Fibroblast of skin of right quadriceps (primary cell): ENCODE results near the gene ECEL1.

Experiments used
- DNase-seq: peaks from one replicate; pipeline ENCODE4 v3.0.0-alpha.2; 2013

ECEL1 gene

DNA sequence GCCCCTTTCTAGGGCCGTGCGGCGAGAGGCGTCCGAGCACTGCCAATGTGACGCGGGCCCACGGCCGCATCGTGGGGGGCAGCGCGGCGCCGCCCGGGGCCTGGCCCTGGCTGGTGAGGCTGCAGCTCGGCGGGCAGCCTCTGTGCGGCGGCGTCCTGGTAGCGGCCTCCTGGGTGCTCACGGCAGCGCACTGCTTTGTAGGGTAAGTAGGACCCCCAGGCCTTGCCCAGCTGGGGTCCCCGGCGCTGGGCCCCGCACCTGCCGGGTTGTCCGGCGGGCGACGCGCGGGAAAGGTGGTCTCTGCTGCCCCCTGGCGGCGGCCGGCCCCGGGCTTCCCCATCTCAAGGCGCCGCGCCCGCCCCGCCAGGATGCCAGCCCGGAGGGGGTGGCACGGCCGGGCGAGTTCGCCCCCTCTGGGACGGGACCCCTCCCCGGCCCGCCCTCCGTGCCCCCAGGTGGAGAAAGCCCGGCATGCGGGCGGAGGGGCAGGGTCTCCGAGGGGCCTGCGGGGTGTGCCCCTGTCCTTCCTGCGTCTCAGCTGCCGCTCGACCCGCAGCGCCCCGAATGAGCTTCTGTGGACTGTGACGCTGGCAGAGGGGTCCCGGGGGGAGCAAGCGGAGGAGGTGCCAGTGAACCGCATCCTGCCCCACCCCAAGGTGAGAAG lies 34.5 kb upstream of the ECEL1 start:
- DNase-seq = no peak

DNA sequence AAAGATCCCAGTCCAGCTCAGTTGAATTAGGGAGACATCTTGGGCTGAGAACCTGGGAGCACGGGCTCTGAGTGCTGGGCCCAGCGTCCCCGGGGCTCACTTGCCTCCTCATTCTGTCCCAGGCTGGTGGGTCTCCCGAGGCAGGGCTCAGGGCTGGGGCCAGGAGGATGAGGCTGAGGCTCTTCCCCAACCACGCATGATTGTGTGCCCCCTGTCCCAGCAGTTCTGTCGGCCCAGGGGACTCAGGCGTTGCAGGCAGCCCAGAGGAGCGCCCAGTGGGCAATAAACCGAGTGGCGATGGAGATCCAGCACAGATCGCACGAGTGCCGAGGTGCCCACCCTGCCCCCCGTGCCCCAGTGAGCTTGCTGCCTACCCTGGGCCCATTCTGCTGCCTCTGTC lies 33.5 kb upstream of the ECEL1 start:
- no peak for DNase-seq

GRCh38 chr2:232520489-232520888 lies 32.9 kb upstream of the ECEL1 start:
- no peak for DNase-seq

DNA sequence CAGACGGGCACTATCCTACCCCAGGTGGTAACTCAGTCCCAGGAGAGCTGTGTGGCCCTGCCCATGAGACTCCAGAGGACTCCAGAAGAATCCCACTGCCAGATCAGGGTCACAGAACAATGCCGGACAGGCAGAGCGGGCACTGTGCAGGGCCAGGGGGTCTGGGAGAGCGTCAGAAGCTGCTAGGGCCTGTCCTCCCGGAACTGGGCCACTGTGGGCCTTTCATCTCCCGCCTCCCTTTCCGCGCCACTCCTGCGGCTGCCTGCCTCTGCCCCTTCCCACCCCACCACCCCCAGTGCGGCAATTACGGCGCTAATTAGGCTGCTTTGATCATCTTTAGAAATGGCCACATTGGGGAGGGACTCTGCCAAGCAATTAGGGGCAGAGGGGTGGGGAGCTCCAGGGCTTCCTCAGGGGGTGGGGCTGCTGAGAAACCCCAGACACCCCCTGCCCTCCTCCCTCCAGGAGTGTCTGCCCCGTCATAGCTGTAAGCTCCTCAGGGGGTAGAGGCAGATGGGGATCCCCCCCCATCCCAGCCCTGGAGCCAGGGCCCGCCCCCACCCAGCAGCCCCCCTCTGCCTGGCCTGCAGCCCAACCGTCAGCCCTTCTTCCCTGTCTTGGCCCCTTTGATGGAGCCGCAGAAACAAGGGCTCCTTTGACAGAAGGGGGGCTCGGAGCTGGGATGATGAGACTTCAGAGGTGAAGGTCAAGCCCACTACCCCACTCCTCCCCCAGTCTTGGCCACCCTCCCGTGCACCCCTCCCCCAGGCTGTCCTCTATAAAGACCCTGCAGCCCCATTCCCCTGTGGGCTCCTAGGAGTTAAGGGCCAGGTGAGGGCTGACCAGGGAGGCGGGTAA lies 32.2 kb upstream of the ECEL1 start, which contains the start of gene PRSS56:
PRSS56 (plus strand) TSS at position 808 of the 858 bp plus-strand sequence. CDS start 211 bp downstream, outside the sequence.
- DNase-seq = no peak

DNA sequence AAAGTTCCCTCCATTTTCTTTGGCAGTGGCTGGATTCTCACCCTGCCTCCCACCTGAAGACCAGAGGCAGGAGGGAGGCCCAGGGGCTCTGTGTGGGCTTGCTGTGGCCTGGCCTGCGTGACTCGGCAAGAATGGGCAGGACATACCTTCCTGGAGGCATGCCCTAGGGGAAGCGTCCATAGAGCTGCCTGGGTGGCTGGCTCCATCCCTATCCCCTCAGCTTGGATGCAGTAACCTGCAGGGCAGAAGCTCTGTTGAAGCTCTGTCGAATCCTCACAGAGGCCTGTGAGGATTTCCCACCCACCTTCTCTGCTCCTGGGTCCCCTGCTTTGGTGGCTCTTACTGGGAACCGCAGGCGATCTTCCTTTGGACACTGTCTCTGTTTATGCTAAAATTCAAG lies 31.2 kb upstream of the ECEL1 start:
- DNase-seq = no peak

DNA sequence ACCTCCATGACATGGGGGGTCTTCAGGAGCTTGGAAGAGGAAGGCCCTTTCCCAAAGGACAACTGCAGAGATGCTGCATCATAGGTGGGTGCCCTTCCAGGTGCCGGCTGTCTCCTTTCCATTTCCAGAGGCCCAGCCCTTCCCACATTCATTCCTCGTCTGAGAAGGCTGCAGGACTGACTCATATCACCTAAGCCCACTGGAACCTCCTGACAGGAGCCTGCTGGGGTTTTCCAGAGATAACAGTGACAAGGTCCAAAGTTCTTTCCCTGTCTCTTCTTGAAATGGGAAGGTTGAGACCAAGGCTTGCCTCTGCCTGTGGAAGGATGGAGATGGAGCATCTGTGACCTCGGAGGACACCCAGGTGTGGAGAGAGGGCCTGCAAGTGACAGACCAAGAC lies 28.9 kb upstream of the ECEL1 start:
- DNase-seq = no peak

GRCh38 chr2:232515639-232516038 lies 28.0 kb upstream of the ECEL1 start:
- no peak for DNase-seq

DNA sequence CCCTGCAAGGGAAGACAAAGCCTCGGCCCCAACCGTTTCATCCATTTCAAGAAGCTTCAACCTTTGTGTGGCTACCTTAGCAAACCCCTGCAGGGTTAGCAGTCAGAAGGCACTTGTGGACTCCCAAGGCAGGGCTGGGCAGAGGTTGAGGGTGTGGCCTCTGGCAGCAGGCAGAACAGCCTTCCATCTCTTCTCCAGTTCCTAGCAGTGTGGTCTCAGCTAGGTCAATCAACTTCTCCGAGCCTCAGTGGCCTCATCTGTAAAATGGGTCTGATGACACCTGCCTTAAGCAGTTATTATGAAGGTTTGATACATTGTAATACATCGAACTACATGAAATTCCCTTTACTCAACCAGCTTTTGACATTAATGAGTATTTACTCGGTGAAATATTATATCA lies 25.7 kb upstream of the ECEL1 start:
- DNase-seq = no peak

DNA sequence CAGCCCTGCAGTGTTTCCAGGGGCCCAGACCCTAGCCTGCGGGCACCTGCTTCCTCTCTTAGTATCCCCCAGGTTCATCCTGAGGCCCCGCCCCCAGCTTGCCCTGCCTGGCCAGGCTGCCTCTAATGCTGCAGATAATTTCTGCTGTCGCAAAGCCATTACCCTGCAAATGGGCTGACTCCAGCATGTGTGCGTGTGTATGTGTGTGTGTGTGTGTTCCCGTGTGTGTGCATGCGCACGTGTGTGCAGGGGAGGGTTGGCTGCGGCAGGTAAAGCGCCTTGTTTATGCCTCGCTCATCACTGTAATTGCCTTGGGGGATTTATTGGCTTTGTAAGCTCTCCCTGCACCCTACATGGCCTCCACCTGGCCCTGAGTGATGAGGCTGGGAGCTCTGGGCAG lies 25.0 kb upstream of the ECEL1 start:
- DNase-seq = no peak

- no peak for DNase-seq
Observed at GRCh38 chr2:232511336-232511890, 23.8 kb upstream of the ECEL1 start.

- DNase-seq = no peak
Observed at GRCh38 chr2:232508251-232508650, 20.6 kb upstream of the ECEL1 start.

GRCh38 chr2:232506709-232507108 lies 19.1 kb upstream of the ECEL1 start:
- DNase-seq = no peak

- DNase-seq = no peak
Observed at GRCh38 chr2:232505856-232506255, 18.2 kb upstream of the ECEL1 start.

DNA sequence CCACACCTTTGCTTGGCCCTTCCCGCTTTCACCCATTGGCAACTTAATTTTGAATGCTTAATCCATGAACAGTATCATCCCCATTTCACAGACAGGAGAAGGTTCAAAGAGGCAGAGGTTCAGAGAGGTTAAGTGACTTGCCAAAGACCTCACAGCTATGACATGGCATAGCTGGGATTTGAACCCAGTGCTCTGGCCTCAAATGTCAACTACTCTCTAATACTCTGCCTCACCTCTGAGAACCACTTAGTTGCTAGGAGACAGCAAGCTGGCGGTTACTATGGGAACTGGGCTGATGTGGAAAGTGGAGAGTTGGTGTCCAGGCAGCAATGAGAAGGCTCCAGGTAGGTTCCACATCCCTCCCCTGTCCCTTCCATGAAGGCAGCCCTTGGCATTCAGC lies 16.8 kb upstream of the ECEL1 start:
- DNase-seq = no peak

DNA sequence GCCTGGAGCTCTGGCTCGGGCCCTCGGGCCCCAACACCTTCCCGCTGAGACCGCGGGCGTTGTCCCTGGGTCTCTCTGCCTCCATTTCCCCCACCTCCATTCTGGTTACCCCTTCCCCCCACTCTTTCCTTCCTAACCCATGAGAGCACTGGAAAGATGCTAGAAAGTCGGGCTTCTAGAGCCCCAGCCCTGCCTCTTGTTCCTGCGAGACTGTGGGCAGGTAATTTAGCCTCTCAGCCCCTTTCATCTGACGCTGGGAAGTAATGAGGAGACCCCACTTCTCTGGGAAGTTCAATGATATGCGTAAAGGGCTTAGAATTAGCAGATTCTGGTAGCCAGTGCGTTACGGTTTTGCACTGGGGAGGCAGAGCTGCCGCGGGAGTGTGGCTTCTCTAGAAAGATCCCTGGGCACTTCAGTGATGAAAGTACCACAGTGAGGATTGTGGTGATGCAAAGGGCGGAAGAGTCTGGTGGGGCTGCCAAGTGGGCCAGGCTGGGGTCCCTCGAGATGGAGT lies 16.2 kb upstream of the ECEL1 start:
- DNase-seq = no peak

GRCh38 chr2:232502911-232503808 lies 15.5 kb upstream of the ECEL1 start:
- no peak for DNase-seq

- DNase-seq = no peak
Observed at GRCh38 chr2:232502511-232502910, 14.9 kb upstream of the ECEL1 start.

DNA sequence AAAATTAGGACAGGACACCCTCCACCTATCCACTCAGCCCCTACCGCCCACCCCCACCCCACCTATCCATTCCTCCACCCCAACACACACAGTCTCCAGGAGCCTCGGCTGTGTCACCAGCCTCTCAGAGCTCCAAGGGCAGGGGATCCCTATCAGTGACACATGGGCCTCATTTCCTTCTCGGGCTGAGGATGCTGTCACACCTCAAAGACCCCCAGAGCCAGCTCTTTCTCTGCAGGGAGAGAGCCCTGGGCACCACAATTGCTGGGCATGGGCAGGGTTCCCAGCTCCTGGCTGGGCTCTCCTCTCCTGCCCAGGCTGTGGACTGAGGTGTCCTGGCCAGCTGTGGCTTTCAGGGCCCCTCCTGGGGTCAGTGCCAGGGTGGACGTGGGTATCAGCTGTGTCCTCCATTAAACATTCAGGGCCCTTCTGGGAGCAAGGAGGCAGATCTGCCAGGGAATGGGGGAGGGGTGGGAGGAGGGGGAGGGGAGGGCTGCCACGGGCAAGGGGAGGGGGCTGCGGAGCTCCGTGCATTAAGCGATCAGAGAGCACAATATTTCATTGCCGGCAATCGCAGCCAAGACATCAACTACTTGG lies 14.3 kb upstream of the ECEL1 start:
- DNase-seq = no peak

- DNase-seq = no peak
Observed at GRCh38 chr2:232501331-232501771, 13.7 kb upstream of the ECEL1 start.

DNA sequence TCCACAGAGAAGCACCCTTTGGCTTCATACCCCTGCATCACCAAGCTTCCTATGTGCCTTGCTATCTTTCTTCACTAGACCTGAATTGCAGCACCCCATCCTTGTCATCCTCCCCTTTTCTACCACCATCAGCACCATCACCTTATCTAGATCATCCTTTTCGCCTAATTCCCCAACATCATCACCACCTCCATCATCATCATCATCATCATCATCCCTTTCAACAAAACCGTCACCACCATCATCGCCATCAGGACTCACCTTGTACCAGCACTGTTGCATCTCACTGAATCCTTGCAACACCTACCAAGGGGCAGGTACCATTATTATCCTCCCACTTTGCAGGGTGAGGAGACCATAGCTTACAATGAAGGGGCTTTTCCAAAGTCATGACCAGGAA lies 10.8 kb upstream of the ECEL1 start:
- no peak for DNase-seq

- no peak for DNase-seq
Observed at GRCh38 chr2:232497348-232497747, 9.7 kb upstream of the ECEL1 start.
